NCI-H2227 treated with DMSO at 0.1 percent for 48 hours (cell line): Measurements from ENCODE around the gene DPEP2.
"Not testable (repeated sequence)": the region's sequence is repeated elsewhere in the genome, so short reads cannot be mapped to it uniquely, and the experiment has no call there.

Experiments
- DNase-seq: peaks from one replicate; lab custom pipeline; 2025; lab: John Stamatoyannopoulos, UW

The DPEP2 gene

GRCh38 chr16:67976205-67976604 is 23.1 kb downstream of the DPEP2 start:
- DNase-seq = no peak

GRCh38 chr16:67975321-67976105 is 23.8 kb downstream of the DPEP2 start:
- no peak for DNase-seq

GRCh38 chr16:67972285-67972684 is 27.0 kb downstream of the DPEP2 start:
- not testable (repeated sequence) for DNase-seq

GRCh38 chr16:67971111-67971510 is 28.2 kb downstream of the DPEP2 start:
- no peak for DNase-seq

GRCh38 chr16:67969254-67970039 is 29.8 kb downstream of the DPEP2 start:
- DNase-seq = peak; percentile 8

GRCh38 chr16:67968400-67969253 is 30.7 kb downstream of the DPEP2 start, which contains the start of gene SLC12A4:
SLC12A4 (minus strand) TSS chr16:67968637; CDS start chr16:67968553, 84 bp downstream.
- DNase-seq = peak; percentile 13

- DNase-seq = no peak
These were observed 31.3 kb downstream of the DPEP2 start for GRCh38 chr16:67967958-67968399.

GRCh38 chr16:67967183-67967957 is 31.9 kb downstream of the DPEP2 start:
- DNase-seq = no peak

GRCh38 chr16:67966549-67967182 is 32.6 kb downstream of the DPEP2 start:
- no peak for DNase-seq

GRCh38 chr16:67965668-67966548 is 33.4 kb downstream of the DPEP2 start:
- DNase-seq = no peak

GRCh38 chr16:67964477-67965131 is 34.7 kb downstream of the DPEP2 start:
- no peak for DNase-seq

- no peak for DNase-seq
These were observed 35.5 kb downstream of the DPEP2 start for GRCh38 chr16:67963662-67964321.

- no peak for DNase-seq
These were observed 36.0 kb downstream of the DPEP2 start for GRCh38 chr16:67963292-67963661.

- DNase-seq = no peak
These were observed 37.1 kb downstream of the DPEP2 start for GRCh38 chr16:67962135-67962534.

- no peak for DNase-seq
These were observed 37.7 kb downstream of the DPEP2 start for GRCh38 chr16:67961551-67961957.

- no peak for DNase-seq
These were observed 39.6 kb downstream of the DPEP2 start for GRCh38 chr16:67959536-67960329.

- no peak for DNase-seq
These were observed 41.7 kb downstream of the DPEP2 start for GRCh38 chr16:67957622-67958021.
